Kidney capillary endothelial cell (primary cell): Measurements from ENCODE around the gene CHCHD3.
A peak's percentile ranks its signal among the peaks of the same experiment; 100 is the strongest.
"Not testable (repeated sequence)": the region's sequence is repeated elsewhere in the genome, so short reads cannot be mapped to it uniquely, and the experiment has no call there.

Source experiments
- DNase-seq: peaks from one replicate; pipeline ENCODE4 v3.0.0-alpha.2; 2018; ENCODE audit warnings: low spot score

Gene CHCHD3

DNA sequence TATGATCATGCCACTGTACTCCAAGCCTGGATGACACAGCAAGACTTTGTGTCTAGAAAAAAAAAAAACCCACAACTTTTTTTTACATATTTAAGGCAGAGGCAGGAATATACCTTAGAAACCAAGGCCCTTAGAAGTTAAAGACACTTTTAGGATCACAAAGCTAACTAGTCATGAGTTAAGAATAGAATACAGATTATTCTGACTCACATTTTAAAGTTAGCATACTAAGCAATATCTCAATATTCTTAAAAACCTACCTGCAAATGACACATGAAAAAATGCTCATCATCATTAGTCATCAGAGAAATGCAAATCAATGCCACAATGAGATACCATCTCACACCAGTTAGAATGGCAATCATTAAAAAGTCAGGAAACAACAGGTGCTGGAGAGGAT is 177.7 kb downstream of the CHCHD3 start:
- no peak for DNase-seq

DNA sequence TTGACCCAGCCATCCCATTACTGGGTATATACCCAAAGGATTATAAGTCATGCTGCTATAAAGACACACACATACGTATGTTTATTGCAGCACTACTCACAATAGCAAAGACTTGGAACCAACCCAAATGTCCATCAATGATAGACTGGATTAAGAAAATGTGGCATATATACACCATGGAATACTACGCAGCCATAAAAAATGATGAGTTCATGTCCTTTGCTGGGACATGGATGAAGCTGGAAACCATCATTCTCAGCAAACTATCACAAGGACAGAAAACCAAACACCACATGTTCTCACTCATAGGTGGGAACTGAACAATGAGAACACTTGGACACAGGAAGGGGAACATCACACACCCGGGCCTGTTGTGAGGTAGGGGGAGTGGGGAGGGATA is 179.6 kb downstream of the CHCHD3 start:
- DNase-seq = not testable (repeated sequence)

DNA sequence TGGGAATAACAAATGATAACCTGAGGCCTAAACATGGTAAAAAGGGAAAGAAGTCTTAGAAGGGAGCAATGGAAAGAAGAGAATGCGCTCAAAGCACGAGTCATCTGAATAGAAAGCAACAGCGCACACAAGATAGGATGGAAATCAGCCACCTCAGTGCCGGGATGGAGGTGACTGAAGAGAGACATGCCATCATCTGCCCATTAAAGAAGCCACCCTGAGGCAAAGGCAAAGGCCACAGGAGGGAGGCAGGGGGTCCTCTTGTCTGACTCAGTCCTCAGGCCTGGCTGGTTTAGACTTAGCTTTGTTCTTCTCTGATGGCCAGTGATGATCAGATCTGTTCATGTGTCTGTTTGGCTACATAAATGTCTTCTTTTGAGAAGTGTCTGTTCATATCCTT is 180.6 kb downstream of the CHCHD3 start:
- no peak for DNase-seq

DNA sequence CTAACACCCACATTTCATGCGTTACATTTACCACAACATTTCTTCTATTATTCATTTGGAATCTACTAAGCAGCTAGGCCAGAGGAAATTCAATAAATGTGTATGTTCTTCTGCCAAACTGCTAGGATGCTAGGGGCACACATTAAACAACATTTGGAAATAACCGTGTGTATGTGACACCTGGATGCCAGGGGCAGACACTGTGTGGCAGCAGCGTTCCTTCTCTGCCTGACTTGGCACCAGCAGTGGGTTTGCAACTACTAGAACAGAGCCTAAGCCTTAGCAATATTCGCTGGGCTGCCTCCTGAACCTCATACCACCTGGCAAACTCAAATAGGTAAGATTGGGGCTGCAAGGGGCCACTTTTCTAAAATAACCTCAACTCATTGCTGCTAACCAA is 182.1 kb downstream of the CHCHD3 start:
- no peak for DNase-seq

DNA sequence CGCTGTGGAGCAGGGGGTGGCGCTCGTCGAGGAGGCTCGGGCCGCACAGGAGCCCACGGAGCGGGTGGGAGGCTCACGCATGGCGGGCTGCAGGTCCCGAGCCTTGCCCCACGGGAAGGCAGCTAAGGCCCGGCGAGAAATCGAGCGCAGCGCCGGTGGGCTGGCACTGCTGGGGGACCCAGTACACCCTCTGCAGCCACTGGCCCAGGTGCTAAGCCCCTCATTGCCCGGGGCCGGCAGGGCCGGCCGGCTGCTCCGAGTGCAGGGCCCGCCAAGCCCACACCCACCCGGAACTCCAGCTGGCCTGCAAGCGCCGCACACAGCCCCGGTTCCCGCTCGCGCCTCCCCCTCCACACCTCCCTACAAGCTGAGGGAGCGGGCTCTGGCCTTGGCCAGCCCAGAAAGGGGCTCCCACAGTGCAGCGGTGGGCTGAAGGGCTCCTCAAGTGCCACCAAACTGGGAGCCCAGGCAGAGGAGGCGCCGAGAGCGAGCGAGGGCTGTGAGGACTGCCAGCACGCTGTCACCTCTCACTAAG is 183.2 kb downstream of the CHCHD3 start:
- not testable (repeated sequence) for DNase-seq

DNA sequence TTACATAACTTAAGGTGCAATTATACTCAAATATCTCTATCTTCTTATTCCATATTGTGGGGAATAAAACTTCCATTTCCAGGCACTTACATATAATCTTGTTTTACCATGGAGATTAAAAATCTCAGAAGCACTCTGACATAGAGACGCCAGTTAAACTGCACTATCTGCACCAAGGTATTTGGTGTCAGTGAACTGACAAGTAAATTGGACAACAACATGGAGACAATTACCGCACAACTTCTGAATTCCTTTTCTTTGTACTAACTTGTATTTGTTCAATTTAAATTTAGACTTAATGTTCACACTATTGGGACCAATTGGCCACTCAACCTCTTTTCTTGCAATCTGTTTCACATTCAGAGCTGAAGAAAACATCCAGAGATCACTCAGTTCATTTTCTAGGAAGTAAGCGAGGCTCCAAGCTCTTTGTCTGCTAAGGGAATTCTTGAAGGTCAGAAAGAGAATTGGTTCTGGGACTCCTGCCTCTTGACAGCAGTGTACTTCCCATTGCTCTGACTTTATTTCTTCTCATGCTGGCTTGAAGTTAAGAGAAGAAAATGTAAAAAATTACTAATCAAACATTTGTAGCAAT is 184.7 kb downstream of the CHCHD3 start:
- DNase-seq = no peak

DNA sequence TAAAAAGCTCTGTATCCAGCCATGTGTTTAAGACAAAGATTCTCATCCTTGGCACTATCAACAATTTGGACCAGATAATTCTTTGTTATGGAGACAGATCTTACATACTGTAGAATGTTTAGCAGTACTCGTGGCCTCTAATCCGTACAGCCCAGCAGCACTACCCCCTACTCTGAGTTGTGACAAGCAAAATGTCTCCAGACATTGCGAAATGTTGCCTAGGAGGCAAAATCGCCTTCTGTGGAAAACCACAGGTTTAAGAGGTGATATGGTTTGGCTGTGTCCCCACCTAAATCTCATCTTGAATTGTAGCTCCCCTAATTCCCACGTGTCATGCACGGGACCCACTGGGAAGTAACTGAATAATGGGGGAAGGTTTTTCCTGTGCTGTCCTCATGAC is 186.7 kb downstream of the CHCHD3 start:
- DNase-seq = no peak

DNA sequence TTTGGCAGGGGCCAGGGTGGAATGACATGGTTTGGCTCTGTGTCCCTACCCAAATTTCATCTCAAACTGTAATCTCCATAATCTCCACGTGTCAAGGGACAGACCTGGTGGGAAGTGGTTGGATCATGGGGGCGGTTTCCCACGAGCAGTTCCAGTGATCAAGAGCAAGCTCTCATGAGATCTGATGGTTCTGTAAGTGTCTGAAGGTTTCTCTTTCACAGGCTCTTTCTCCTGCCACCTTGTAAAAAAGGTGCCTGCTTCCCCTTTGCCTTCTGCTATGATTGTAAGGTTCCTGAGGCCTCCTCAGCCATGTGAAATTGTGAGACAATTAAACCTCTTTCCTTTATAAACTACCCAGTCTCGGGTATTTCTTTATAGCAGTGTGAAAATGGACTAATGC is 188.3 kb downstream of the CHCHD3 start:
- DNase-seq = no peak

DNA sequence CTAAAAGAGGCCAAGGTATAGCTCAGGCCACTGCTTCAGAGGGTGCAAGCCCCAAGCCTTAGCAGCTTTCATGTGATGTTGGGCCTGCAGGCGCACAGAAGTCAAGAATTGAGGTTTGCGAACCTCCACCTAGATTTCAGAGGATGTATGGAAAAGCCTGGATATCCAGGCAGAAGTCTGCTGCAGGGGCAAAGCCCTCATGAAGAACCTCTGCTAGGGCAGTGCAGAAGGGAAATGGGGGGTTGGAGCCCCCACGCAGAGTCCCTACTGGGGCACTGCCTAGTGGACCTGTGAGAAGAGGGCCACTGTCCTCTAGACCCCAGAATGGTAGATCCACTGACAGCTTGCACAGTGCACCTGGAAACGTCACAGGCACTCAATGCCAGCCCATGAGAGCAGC is 189.1 kb downstream of the CHCHD3 start:
- DNase-seq = not testable (repeated sequence)

DNA sequence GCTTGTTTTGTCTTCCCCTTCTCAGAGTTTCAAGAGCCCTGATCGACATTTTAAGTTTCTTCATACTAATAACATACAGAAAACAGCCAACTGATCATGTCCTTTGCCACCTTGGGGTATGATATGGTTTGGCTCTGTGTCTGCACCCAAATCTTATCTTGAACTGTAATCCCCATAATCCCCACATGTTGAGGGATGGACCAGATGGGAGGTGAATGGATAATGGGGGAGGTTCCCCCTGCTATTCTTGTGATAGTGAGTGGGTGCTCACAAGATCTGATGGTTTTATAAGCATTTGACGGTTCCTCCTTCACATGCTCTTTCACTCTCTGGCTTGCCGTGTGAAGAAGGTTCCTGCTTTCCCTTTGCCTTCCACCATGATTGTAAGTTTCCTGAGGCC is 190.3 kb downstream of the CHCHD3 start:
- no peak for DNase-seq

DNA sequence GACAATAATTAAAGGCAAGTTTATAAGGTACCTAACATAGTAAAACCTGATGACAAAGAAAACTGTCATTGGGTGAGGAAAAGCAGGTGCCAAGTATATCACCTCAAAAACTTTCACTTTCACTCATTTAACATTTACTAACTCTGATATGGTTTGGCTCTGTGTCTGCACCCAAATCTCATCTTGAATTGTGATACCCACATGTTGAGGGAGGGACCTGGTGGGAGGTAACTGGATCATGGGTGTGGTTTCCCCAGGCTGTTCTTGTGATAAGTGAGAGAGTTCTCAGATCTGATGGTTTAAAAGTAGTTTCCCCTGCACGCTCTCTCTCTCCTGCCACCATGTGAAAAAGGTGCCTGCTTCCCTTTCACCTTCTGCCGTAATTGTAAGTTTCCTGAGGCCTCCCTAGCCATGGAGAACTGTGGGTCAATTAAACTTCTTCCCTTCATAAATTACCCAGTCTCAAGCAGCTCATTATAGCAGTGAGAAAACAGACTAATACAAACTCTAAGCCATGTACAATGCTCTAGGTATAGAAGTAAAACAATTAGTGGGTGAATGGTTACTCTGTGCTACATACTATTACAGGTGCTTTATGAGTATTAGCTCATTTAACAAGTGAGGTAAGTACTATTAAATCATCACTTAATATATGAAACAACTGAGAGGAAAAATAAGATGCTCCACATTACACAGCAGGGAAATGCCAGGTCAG is 199.0 kb downstream of the CHCHD3 start:
- DNase-seq = no peak

DNA sequence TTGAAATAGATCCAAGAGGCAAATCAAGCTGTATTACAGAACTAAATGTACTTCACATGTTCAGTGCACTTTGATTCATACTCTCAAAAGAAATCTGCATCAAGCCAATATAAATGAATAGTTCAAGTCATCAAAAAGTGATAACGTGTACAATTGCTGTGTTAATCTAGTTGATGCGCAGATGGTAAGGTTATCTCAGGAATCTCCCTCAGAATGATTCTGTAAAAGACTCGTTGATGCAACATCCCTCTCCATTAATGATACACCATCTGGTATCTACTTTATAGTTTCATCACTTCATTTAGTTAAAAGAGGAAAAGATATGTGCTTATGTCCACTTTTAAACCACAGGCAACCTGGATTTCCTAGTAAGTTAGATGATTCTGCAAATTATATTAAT is 200.6 kb downstream of the CHCHD3 start:
- DNase-seq = no peak

DNA sequence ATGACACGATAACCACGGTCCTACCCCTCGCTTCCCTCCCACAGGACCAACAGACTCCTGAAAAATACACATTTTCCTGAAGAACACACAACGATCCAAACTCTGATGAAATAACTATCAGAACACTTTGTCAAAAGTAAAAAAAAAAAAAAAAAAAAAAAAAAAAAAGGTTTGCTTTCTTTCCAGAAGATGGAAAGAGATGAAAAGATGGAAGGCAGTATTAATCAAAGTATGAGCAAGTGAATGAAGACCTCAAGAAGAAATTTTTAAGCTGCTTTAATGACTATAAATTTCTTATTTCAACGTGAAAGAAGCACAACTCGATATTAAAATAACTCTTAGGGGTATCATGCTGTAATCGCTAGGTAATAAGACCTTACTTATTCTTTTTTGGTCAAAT is 202.3 kb downstream of the CHCHD3 start:
- DNase-seq = no peak

DNA sequence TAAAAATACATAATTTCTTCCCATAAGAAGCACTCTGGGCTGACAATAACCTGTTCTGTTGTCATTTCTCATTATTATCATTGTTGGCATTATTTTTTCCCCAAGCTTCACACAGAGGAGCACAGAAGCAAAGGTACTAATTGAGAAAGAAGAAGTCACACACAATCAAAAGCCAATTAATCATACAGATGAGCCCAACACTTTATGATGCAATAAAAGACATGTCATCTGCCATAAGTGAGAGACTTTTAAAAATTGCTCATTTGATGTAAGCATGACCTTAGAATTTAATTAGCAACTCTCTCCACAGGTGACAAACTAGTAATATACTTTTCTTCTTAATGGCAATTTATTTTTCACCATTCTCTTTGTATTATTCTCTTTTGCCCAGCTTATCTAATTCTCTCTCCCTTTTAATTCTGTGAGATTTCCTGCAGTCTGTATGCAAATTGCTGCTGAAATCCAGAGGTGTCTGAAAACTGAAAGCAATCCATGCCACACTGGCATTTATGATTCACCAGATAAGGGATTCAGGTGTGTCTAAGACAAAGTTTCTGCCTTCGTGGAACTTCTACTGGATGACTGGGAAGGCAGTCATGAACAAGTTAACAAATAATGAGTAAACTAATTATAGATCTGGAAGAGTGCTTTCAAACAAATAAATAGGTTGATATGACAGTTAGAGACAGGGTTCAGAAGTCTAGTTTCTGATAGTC is 203.5 kb downstream of the CHCHD3 start:
- no peak for DNase-seq

DNA sequence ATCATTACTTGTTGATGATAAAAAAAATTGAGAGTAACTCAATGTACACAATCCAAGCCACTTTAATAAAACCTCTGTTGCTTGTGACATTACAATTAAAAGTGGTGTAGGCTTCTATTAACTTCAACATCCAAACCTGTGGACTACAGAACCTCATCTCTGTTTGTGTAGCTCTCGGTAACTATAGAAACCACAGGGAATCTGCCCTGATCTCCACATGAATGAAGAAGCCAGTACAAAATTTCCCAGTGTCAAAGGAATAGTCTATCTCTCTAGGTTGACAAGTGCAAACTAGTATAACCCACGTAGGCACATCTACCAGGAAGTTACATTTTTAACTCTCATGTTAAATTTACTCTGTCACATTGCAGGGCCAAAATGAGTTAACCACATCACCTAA is 204.3 kb downstream of the CHCHD3 start:
- no peak for DNase-seq

DNA sequence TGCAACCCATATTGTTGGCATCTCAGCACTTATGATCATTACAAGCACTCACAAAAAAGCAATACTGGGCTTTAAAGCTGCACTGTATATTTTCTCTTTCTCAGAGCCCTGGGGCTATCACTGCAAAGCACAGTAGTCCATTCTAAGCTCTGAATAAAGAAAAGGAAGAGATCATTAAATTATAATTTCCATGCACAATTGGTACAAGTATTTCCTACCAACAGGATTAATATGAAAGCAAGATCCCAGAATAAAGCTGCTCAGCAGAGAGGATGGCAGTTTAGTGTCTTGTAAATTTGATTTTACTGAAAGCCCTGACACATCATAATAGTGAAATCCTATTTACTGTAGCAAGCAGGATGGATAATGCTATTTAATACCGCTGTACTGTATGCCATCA is 205.3 kb downstream of the CHCHD3 start:
- DNase-seq = no peak

DNA sequence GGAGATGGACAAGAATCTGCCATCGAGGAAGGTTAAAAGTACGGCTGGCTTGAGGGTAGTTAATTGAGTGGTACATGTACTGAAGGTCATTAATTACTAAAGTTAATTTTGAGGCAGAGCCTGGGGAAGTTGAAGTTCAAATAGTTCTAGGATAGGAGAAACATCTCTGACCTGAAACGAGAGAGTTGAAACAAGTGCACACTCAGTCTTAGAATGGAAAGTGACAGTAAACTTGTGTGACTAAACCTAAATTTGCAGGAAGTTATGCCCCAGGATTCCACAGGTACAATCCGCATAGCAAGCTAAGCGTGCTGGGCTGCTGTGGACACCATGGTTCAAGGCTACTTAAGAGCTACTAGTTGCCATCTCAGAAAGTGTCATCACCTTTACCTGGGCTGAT is 209.9 kb downstream of the CHCHD3 start:
- no peak for DNase-seq

DNA sequence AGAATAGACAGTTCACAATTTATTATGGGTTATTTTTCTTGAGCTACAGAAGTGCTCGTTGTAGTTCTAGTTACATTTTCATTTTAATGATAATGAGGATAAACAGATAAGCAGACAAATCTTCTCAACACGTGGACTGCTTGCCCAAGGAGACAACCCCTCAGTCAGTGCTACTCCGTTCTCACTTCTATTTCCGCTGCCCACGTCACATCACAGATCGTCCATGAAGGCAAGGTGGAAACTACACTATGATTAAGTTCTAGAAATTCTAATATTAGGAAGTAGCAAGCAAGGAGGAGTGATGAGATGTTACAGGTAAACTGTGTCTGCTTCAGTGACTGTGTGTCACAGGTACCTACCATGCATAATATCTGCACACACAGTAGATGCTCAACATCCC is 210.5 kb downstream of the CHCHD3 start:
- no peak for DNase-seq

DNA sequence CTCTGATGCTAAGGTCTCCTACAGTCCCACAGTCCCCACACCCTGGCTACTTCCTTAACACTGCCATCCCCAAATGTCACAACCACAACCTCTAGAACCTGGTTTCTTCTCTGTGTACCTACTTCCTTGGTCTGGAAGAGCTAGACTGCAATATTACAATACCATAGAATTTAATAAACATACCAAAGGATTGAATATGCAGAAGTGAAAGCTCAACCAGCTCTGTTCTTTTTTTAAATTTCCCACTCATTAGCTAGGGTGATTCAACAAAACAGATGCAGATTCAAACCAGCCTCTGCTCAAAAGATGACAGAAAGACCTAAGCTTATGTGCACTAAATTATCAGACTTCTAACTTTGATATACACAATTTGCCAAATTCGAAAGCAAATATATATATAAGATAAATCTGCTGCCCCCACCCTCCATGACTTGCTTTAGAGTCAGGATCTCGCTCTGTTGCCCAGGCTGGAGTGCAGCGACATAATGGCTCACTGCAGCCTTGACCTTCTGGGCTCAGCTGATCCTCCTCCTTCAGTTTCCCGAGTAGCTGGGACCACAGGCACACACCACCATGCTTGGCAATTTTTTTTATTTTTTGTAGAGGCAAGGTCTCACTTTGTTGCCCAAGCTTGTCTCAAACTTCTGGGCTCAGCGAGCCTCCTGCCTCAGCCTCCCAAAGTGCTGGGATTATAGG is 212.6 kb downstream of the CHCHD3 start:
- no peak for DNase-seq

DNA sequence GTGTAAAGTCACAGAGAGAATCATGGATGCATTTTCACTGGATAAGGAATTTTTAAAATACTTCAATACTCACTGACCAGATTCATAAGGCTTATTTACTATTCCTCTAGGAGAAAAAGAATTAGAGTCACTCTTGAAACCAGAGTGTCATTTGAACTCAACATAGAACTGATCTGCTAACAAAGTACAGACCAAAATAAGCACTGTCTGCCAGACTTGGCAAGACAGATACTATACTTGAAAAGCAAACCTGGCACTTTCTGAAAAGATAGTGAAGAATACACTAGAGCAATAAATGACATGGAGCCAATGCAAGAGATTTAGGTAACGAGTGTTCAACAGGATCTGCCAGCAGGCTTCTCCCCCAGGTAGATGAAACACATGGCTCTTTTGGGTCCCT is 215.3 kb downstream of the CHCHD3 start:
- no peak for DNase-seq

DNA sequence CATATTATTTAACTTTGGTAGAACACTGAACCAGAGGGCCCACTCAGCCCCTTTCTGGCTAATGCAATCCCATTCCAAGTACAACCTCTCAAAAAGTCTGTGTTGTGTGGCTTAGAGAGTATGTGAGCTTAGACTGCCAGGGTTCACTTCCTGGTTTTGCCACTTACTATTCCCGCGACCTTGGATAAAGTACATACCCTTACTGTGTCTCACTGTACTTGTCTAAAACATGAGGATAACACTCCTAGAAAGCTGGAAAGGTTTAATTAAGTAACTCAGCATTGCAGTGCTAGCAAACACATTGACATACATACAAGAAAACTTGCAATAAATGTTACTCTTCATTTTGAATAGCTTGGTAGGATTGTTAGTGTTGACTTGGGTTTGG is 215.8 kb downstream of the CHCHD3 start:
- DNase-seq = no peak

DNA sequence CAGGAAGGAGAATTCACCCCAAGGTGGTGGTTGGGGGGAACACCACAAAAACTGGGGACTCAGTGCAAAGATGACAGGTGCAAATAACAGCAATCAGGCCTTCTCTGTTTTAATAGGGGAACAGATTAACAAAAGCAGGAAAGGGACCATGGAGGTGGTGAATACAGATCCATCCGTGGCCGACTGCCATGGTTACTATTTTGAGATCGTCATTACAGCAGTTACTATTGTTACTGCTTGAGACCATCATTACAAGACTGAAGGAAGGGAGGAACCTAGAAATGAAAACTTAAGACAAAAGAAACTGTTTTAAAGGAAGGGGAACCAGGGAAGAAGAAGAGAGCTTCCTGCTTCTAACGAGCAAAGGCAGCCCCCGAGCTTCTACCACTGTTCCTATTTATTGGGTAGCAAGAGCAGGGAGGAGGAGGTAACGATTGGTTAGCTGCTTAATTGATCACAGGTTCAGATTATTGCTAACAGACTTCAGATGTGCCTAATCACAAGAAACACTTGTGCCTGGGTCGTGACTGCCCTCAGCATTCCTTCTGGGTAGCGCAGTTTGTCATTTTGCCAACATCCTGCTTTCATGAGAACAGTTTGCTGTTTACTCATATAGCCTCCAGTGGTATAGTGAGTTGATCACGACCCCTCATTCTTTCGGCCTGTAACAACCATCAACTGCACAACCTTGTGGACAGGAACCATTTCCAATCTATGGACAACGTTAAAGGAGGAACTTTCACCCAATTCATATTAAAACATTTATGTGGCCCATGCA is 216.3 kb downstream of the CHCHD3 start:
- DNase-seq = peak; percentile 22
